Nephron progenitor cell (in vitro differentiated cells): Measurements from ENCODE around the gene TMEM179.

Experiments used
- DNase-seq: peaks from one replicate; pipeline ENCODE4 v3.0.0; 2021
- H3K27ac Mint-ChIP-seq: 2 replicates; pipeline ENCODE4 v1.8.0; 2021; ENCODE audit warnings: mild to moderate bottlenecking, moderate library complexity, mixed read lengths
- H3K27me3 Mint-ChIP-seq: 2 replicates; pipeline ENCODE4 v1.8.0; 2021; ENCODE audit warnings: mild to moderate bottlenecking, low read depth, mixed read lengths; ENCODE audit not compliant: poor library complexity
- H3K36me3 Mint-ChIP-seq: 2 replicates; pipeline ENCODE4 v1.8.0; 2021; ENCODE audit warnings: low read depth, mixed read lengths
- H3K4me1 Mint-ChIP-seq: 2 replicates; pipeline ENCODE4 v1.8.0; 2021; ENCODE audit warnings: mixed read lengths
- H3K4me3 Mint-ChIP-seq: 2 replicates; pipeline ENCODE4 v1.8.0; 2021; ENCODE audit warnings: mild to moderate bottlenecking, moderate library complexity, mixed read lengths
- H3K9me3 Mint-ChIP-seq: 2 replicates; pipeline ENCODE4 v1.8.0; 2021; ENCODE audit warnings: mild to moderate bottlenecking, moderate library complexity, mixed read lengths
- TF ChIP-seq, protein P1 (sequence below): fragments of 200-600 bp; sonication (generic); IDR thresholded peaks from 2 replicates; pipeline ENCODE4 v1.5.0; 2021; ENCODE audit warnings: antibody characterized with exemption

The TMEM179 gene

DNA sequence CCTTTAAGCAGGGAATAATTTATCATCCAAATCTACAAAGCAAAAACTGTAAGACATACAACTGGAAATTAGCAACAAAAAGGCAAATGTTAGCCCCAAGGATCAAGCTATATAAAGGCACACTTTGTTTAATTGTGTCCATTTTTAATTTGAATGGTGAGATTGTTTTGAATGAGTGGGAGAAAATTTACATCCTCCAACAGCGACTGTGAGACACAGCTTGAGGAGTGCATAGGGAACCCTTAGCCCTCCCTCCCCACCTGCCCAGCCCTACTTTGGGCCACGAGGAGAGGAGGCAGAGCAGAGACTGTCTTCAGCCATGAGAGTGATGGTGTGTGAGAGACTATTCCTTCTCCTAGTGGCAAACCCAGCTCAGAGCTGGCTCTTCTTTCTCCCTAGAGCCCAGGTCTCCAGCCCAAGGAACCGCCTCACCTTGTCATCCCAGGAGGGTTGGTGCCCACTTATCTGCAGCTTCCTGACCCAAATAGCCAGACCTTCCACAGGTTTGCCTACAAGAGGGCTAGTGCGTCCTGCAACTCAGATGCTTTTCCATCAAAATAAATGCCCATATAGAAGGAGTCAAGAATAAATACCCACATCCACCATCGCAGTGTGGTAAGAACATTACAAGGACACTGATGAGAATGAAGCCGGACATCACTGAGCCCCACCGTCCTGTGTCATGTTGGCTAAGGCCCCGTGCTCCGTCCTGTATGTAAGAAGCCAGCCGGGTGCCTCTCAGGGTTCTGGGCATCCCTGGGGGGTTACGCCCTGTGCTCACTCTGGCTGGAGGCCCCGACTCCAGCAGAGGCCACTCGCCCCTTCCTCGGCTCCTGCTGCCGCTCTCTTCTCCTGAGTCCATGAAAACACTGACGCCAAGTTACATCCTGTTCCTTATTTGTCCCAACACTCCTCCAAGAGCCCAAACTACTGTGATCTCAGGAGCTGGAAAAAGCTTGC, 61.4 kb downstream of the TMEM179 start:
- H3K9me3 Mint-ChIP-seq = no peaks in the 10 kb centered on the region
- H3K36me3 Mint-ChIP-seq = no peaks in the 10 kb centered on the region
- no peak overlapping the region for H3K4me3 Mint-ChIP-seq
- H3K4me1 Mint-ChIP-seq = no peaks in the 10 kb centered on the region
- peaks cover 68% of the 10 kb centered on the region for H3K27me3 Mint-ChIP-seq
- TF ChIP-seq, protein P1, sequence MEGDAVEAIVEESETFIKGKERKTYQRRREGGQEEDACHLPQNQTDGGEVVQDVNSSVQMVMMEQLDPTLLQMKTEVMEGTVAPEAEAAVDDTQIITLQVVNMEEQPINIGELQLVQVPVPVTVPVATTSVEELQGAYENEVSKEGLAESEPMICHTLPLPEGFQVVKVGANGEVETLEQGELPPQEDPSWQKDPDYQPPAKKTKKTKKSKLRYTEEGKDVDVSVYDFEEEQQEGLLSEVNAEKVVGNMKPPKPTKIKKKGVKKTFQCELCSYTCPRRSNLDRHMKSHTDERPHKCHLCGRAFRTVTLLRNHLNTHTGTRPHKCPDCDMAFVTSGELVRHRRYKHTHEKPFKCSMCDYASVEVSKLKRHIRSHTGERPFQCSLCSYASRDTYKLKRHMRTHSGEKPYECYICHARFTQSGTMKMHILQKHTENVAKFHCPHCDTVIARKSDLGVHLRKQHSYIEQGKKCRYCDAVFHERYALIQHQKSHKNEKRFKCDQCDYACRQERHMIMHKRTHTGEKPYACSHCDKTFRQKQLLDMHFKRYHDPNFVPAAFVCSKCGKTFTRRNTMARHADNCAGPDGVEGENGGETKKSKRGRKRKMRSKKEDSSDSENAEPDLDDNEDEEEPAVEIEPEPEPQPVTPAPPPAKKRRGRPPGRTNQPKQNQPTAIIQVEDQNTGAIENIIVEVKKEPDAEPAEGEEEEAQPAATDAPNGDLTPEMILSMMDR = no peak
- DNase-seq = no peak
- no peak overlapping the region for H3K27ac Mint-ChIP-seq

DNA sequence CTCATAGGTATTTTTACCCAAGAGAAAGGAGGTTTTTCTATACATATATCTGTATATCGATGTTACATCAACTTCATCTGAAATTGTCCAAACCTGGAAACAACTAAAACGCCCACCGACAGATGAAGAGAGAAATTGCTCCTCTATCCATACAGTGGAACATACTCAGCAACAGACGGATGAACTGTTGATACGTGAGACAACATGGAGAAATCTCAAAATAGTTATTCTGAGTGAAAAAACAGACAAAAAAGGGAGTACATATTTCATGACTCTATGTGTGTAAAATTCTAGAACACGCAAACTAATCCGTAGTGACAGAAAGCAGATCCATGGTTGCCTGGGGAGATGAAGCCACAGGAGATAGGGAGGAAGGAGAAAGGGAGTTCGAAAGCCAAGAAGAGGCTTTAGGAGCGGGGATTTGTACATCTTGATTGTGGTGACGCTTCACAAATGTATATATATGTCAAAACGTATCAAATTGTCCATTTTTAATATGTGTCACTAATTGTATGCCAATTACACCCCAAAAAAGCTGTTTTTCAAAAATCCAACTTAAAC, 62.6 kb downstream of the TMEM179 start:
- no peaks in the 10 kb centered on the region for H3K36me3 Mint-ChIP-seq
- H3K9me3 Mint-ChIP-seq = no peaks in the 10 kb centered on the region
- TF ChIP-seq, protein P1 = no peak
- no peak for DNase-seq
- no peak overlapping the region for H3K27ac Mint-ChIP-seq
- no peak overlapping the region for H3K4me3 Mint-ChIP-seq
- H3K4me1 Mint-ChIP-seq = no peaks in the 10 kb centered on the region
- peaks cover 65% of the 10 kb centered on the region for H3K27me3 Mint-ChIP-seq
